ENCODE measurements around the gene PARPBP.

The PARPBP gene

GRCh38 chr12:102174117-102174516 is 54.1 kb downstream of the PARPBP start:
- TF ChIP-seq CTCF (IDR thresholded peaks at IDR 0.05; ENCODE audit: poor library complexity, severe bottlenecking): no peak
- Histone ChIP-seq H3K4me1 (ENCODE audit: insufficient read depth, poor library complexity, severe bottlenecking) (no peaks in the 10 kb centered on the region), H3K4me3 (ENCODE audit: severe bottlenecking) (no peak overlapping the region), H3K36me3 (ENCODE audit: low read depth) (peaks cover 26% of the 10 kb centered on the region; the same call in 1 of the 2 replicates), H3K9me3 (ENCODE audit: severe bottlenecking) (no peaks in the 10 kb centered on the region), H3K27me3 (ENCODE audit: insufficient read depth, poor library complexity, severe bottlenecking) (no peaks in the 10 kb centered on the region), H3K27ac (ENCODE audit: poor library complexity, severe bottlenecking) (no peak overlapping the region)
- no peak for DNase-seq (ENCODE audit: low spot score)
- no peak for ATAC-seq (ENCODE audit: low read depth)

GRCh38 chr12:102174761-102175160 is 54.8 kb downstream of the PARPBP start:
- H3K27ac ChIP-seq (ENCODE audit: poor library complexity, severe bottlenecking): no peak overlapping the region
- no peak for TF ChIP-seq CTCF (IDR thresholded peaks at IDR 0.05; ENCODE audit: poor library complexity, severe bottlenecking)

DNA sequence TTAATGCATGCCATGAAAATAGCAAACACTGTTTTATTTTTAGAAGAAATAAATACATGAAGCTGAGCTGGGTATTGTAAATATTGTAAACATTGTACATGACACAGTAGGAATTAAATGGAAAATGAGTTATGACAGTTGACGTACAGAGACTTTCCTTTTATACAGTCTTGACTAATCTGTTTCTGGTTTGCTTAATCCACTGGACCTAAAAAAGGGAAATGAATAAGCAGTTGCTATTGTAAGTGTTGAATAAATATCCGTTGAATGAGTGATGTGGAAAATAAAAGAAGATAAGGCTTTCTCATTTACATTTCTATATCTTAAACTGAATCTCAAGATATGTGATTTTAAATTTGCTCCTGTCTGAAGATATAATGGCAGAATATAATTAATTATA is 62.7 kb downstream of the PARPBP start:
- no peaks in the 10 kb centered on the region for H3K27me3 ChIP-seq (ENCODE audit: insufficient read depth, poor library complexity, severe bottlenecking)
- no peaks in the 10 kb centered on the region for H3K4me1 ChIP-seq (ENCODE audit: insufficient read depth, poor library complexity, severe bottlenecking)
- ATAC-seq (ENCODE audit: low read depth): no peak
- H3K36me3 ChIP-seq (ENCODE audit: low read depth): 0 out of 2 replicates have a peak, but pooled peaks cover 7% of the 10 kb centered on the region
- no peak overlapping the region for H3K4me3 ChIP-seq (ENCODE audit: severe bottlenecking)
- no peak for DNase-seq (ENCODE audit: low spot score)
- H3K27ac ChIP-seq (ENCODE audit: poor library complexity, severe bottlenecking): no peak overlapping the region
- TF ChIP-seq CTCF (IDR thresholded peaks at IDR 0.05; ENCODE audit: poor library complexity, severe bottlenecking): no peak
- H3K9me3 ChIP-seq (ENCODE audit: severe bottlenecking): no peaks in the 10 kb centered on the region

More at GRCh38 chr12:102174761-102175160, 54.8 kb downstream of the PARPBP start:
- Histone ChIP-seq H3K27me3 (ENCODE audit: insufficient read depth, poor library complexity, severe bottlenecking) (no peaks in the 10 kb centered on the region), H3K4me3 (ENCODE audit: severe bottlenecking) (no peak overlapping the region), H3K36me3 (ENCODE audit: low read depth) (peaks cover 26% of the 10 kb centered on the region; the same call in 1 of the 2 replicates), H3K4me1 (ENCODE audit: insufficient read depth, poor library complexity, severe bottlenecking) (no peaks in the 10 kb centered on the region), H3K9me3 (ENCODE audit: severe bottlenecking) (no peaks in the 10 kb centered on the region)
- DNase-seq (ENCODE audit: low spot score) (no peak), ATAC-seq (ENCODE audit: low read depth) (no peak)

- Histone ChIP-seq H3K36me3 (ENCODE audit: low read depth) (peaks cover 13% of the 10 kb centered on the region), H3K4me3 (ENCODE audit: severe bottlenecking) (no peak overlapping the region), H3K4me1 (ENCODE audit: insufficient read depth, poor library complexity, severe bottlenecking) (no peaks in the 10 kb centered on the region), H3K27me3 (ENCODE audit: insufficient read depth, poor library complexity, severe bottlenecking) (no peaks in the 10 kb centered on the region), H3K27ac (ENCODE audit: poor library complexity, severe bottlenecking) (no peak overlapping the region), H3K9me3 (ENCODE audit: severe bottlenecking) (no peaks in the 10 kb centered on the region)
- ATAC-seq (ENCODE audit: low read depth): no peak
- no peak for TF ChIP-seq CTCF (IDR thresholded peaks at IDR 0.05; ENCODE audit: poor library complexity, severe bottlenecking)
- no peak for DNase-seq (ENCODE audit: low spot score)
Measured at GRCh38 chr12:102195826-102196225, 75.8 kb downstream of the PARPBP start.

GRCh38 chr12:102197789-102198188 is 77.8 kb downstream of the PARPBP start, which contains the start of gene PMCH:
PMCH (minus strand) TSS chr12:102197833; CDS start chr12:102197770, 63 bp downstream.
- ATAC-seq (ENCODE audit: low read depth) (peak; percentile 60), DNase-seq (ENCODE audit: low spot score) (no peak)
- no peak within 1 kb of the TSS for H3K4me3 ChIP-seq (ENCODE audit: severe bottlenecking)
- no peaks in the 10 kb centered on the region for H3K27me3 ChIP-seq (ENCODE audit: insufficient read depth, poor library complexity, severe bottlenecking)
- H3K36me3 ChIP-seq (ENCODE audit: low read depth): peaks cover 13% of the 10 kb centered on the region
- H3K9me3 ChIP-seq (ENCODE audit: severe bottlenecking): no peaks in the 10 kb centered on the region
- no peaks in the 10 kb centered on the region for H3K4me1 ChIP-seq (ENCODE audit: insufficient read depth, poor library complexity, severe bottlenecking)
- no peak for TF ChIP-seq CTCF (IDR thresholded peaks at IDR 0.05; ENCODE audit: poor library complexity, severe bottlenecking)
- H3K27ac ChIP-seq (ENCODE audit: poor library complexity, severe bottlenecking): no peak within 1 kb of the TSS
